Measurements from ENCODE around the gene RPP25L.

The RPP25L gene

GRCh38 chr9:34584970-34585369 lies 26.9 kb downstream of the RPP25L start:
- no peak for DNase-seq

GRCh38 chr9:34582787-34583186 lies 29.1 kb downstream of the RPP25L start:
- DNase-seq: no peak

- DNase-seq: no peak
These were observed 30.6 kb downstream of the RPP25L start for GRCh38 chr9:34581318-34581717.

GRCh38 chr9:34580358-34580757 lies 31.5 kb downstream of the RPP25L start:
- no peak for DNase-seq

GRCh38 chr9:34579808-34580163 lies 32.1 kb downstream of the RPP25L start:
- no peak for DNase-seq

- no peak for DNase-seq
These were observed 32.6 kb downstream of the RPP25L start for GRCh38 chr9:34579104-34579807.

- peak; percentile 69 for DNase-seq
These were observed 33.4 kb downstream of the RPP25L start for GRCh38 chr9:34578241-34579103.

- peak; percentile 26 for DNase-seq
These were observed 34.3 kb downstream of the RPP25L start for GRCh38 chr9:34577400-34578240.

GRCh38 chr9:34576597-34577399 lies 35.1 kb downstream of the RPP25L start:
- no peak for DNase-seq

GRCh38 chr9:34575862-34576596 lies 35.9 kb downstream of the RPP25L start:
- no peak for DNase-seq

GRCh38 chr9:34575241-34575640 lies 36.7 kb downstream of the RPP25L start:
- no peak for DNase-seq

- no peak for DNase-seq
These were observed 37.3 kb downstream of the RPP25L start for GRCh38 chr9:34574571-34574970.

- DNase-seq: no peak
These were observed 38.1 kb downstream of the RPP25L start for GRCh38 chr9:34573599-34574325.

GRCh38 chr9:34572628-34573027 lies 39.3 kb downstream of the RPP25L start:
- no peak for DNase-seq

GRCh38 chr9:34572092-34572491 lies 39.8 kb downstream of the RPP25L start:
- DNase-seq: no peak

- no peak for DNase-seq
These were observed 40.5 kb downstream of the RPP25L start for GRCh38 chr9:34571481-34571810.

GRCh38 chr9:34570809-34571480 lies 41.0 kb downstream of the RPP25L start:
- no peak for DNase-seq

GRCh38 chr9:34570376-34570775 lies 41.5 kb downstream of the RPP25L start:
- DNase-seq: no peak

- DNase-seq: no peak
These were observed 43.1 kb downstream of the RPP25L start for GRCh38 chr9:34568774-34569173.

- no peak for DNase-seq
These were observed 43.8 kb downstream of the RPP25L start for GRCh38 chr9:34568133-34568532.

Measured in fibroblast of skin of scalp (primary cell).